Chondrocyte (in vitro differentiated cells): ENCODE results near the gene FBXO17. TPM values are rescaled to one million over a fixed set of nuclear protein-coding genes. Genes with fewer than 3 reads are reported as not detected.

Experiments
- DNase-seq: peaks from one replicate; pipeline ENCODE4 v3.0.0; 2021; ENCODE audit warnings: mixed read lengths, low spot score
- H3K27ac Mint-ChIP-seq: one replicate; pipeline ENCODE4 v1.8.0; 2021; ENCODE audit warnings: mild to moderate bottlenecking, moderate library complexity, mixed read lengths; ENCODE audit not compliant: unreplicated experiment
- H3K27me3 Mint-ChIP-seq: 2 replicates; pipeline ENCODE4 v1.8.0; 2021; ENCODE audit warnings: low read depth, mixed read lengths
- H3K36me3 Mint-ChIP-seq: 2 replicates; pipeline ENCODE4 v1.8.0; 2021; ENCODE audit warnings: low read depth, mixed read lengths
- H3K4me1 Mint-ChIP-seq: 2 replicates; pipeline ENCODE4 v1.8.0; 2021; ENCODE audit warnings: low read depth, mild to moderate bottlenecking, mixed read lengths
- H3K4me3 Mint-ChIP-seq: one replicate; pipeline ENCODE4 v1.8.0; 2021; ENCODE audit warnings: mild to moderate bottlenecking, moderate library complexity, mixed read lengths; ENCODE audit not compliant: unreplicated experiment
- H3K9me3 Mint-ChIP-seq: 2 replicates; pipeline ENCODE4 v1.8.0; 2021; ENCODE audit warnings: low read depth, mixed read lengths
- long read RNA-seq: library from polyadenylated mRNA; stranded (forward); transcript quantifications from one replicate; pipeline ENCODE4 v2.0.0, GENCODE V29; 2021
- total RNA-seq: library from RNA; stranded (reverse); gene quantifications from 3 replicates; pipeline ENCODE4 v1.2.1, GENCODE V29; 2021
- TF ChIP-seq, protein P1 (sequence below): fragments of 200-600 bp; sonication (generic); IDR thresholded peaks from 2 replicates; pipeline ENCODE4 v1.5.0; 2021; ENCODE audit warnings: antibody characterized with exemption, mild to moderate bottlenecking, moderate library complexity

The FBXO17 gene, protein sequence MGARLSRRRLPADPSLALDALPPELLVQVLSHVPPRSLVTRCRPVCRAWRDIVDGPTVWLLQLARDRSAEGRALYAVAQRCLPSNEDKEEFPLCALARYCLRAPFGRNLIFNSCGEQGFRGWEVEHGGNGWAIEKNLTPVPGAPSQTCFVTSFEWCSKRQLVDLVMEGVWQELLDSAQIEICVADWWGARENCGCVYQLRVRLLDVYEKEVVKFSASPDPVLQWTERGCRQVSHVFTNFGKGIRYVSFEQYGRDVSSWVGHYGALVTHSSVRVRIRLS
- total RNA-seq: 40.2 to 44.9 TPM (median 40.6 TPM) in 3 replicates
- long read RNA-seq, transcript FBXO17-201 (6 exons, 2,386 nt): major isoform, 40 of 67 reads
- long read RNA-seq, partial matches to known transcripts: 17 of 67 reads
- long read RNA-seq, other reads (novel, unspliced or antisense): 7 of 67 reads

DNA sequence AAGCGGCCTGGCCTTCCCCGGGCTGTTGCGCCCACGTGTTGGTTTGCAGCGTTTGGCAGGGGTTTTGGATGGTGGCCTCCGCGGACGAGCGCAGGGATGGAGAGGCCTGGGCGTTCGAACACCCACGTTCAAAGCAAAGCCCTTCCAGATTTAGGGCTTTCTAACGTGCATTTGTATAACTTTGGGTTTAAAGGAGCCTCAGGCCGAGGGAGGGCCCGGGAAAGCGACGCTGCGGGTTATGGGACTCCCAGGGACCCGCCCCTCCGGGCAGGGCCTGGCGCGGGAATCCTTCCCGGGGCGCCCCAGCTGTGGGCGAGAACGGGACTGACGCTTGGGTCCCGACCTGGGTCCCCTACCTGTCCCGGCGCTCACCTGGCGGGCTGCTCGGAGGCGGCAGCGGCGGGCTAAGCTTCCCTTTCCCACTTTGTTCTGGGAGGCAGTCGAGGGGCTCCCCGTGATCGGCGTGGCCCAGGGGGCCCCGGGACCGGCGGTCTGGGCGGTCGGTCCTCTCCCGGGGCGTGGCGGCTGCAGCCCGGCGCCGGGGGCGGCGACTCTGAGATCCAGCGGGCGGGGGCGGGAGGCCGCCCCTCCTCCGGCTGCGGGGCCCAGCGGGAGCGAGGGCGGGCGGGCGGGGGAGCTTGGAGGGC lies at the start of gene FBXO17:
Gene FBXO17 (minus strand): TSS at position 529 of the 647 bp plus-strand sequence. CDS start 25,423 bp downstream, outside the sequence.
- H3K36me3 Mint-ChIP-seq: peaks cover 4% of the 10 kb centered on the region
- peaks cover 22% of the 10 kb centered on the region for H3K4me1 Mint-ChIP-seq
- TF ChIP-seq, protein P1, sequence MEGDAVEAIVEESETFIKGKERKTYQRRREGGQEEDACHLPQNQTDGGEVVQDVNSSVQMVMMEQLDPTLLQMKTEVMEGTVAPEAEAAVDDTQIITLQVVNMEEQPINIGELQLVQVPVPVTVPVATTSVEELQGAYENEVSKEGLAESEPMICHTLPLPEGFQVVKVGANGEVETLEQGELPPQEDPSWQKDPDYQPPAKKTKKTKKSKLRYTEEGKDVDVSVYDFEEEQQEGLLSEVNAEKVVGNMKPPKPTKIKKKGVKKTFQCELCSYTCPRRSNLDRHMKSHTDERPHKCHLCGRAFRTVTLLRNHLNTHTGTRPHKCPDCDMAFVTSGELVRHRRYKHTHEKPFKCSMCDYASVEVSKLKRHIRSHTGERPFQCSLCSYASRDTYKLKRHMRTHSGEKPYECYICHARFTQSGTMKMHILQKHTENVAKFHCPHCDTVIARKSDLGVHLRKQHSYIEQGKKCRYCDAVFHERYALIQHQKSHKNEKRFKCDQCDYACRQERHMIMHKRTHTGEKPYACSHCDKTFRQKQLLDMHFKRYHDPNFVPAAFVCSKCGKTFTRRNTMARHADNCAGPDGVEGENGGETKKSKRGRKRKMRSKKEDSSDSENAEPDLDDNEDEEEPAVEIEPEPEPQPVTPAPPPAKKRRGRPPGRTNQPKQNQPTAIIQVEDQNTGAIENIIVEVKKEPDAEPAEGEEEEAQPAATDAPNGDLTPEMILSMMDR: no peak
- peak within 1 kb of the TSS; percentile 90 for H3K4me3 Mint-ChIP-seq
- H3K27me3 Mint-ChIP-seq: no peaks in the 10 kb centered on the region
- no peak for DNase-seq
- H3K27ac Mint-ChIP-seq: peak within 1 kb of the TSS; percentile 99
- no peaks in the 10 kb centered on the region for H3K9me3 Mint-ChIP-seq

DNA sequence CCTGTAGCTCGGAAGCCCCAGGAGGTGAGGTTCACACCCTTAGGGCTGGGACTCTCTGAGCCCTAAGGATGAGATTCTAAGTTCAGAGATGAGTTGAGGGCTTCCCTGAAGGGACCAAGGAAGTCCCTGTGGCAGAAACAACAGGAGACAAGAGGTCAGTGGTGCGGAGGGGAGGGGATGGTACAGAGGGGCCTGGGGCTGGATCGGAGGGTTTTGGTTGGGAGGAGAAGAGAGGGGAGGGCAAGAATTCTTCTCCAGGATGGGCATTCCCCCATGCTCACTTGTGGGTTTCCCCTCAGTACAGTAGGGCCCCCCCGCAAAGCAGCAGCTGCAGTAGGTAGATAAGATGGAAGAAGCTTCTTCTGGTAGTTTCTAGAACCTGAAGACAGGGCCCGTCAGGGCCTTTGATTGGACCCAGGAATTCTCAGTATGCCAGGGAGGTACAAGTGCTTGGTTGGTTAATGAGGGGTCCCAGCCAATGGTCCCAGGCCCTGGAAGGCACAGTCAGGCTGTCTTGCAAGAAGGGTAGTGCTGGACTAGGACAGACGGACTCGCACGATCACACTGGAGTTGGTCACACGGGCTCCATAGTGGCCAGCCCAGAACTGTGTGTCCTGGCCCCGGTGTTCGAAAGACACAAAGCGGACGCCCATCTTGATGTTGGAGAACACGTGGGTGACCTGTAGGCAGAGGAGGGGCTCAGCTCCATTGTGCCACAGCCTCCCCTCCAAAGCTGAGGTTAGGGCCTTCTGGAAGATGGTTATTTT lies 49.5 kb upstream of the FBXO17 start:
- TF ChIP-seq, protein P1: no peak
- H3K9me3 Mint-ChIP-seq: no peaks in the 10 kb centered on the region
- H3K27ac Mint-ChIP-seq: no peak overlapping the region
- no peak for DNase-seq
- peaks cover 10% of the 10 kb centered on the region for H3K36me3 Mint-ChIP-seq
- H3K4me3 Mint-ChIP-seq: no peak overlapping the region
- H3K27me3 Mint-ChIP-seq: peaks cover 3% of the 10 kb centered on the region
- no peaks in the 10 kb centered on the region for H3K4me1 Mint-ChIP-seq

DNA sequence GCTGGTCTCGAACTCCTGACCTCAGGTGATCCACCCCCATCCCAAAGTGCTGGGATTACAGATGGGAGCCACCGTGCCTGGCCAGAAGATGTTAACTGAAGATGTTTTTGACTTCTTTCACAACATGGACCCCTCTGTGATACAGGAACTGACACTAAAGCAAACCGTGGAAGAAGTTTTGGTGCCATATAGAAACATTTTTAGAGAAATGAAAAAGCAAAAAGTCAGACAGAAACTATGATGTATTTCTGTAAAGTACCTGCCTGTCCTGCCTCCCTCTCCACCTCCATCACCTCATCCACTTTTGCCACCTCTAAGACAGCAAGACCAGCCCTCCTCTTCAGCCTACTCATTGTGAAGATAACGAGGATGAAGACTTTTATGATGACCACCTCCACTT lies 45.5 kb upstream of the FBXO17 start:
- H3K4me1 Mint-ChIP-seq: no peaks in the 10 kb centered on the region
- DNase-seq: no peak
- H3K9me3 Mint-ChIP-seq: no peaks in the 10 kb centered on the region
- peaks cover 3% of the 10 kb centered on the region for H3K36me3 Mint-ChIP-seq
- no peak overlapping the region for H3K27ac Mint-ChIP-seq
- peaks cover 12% of the 10 kb centered on the region for H3K27me3 Mint-ChIP-seq
- H3K4me3 Mint-ChIP-seq: no peak overlapping the region
- TF ChIP-seq, protein P1: no peak

DNA sequence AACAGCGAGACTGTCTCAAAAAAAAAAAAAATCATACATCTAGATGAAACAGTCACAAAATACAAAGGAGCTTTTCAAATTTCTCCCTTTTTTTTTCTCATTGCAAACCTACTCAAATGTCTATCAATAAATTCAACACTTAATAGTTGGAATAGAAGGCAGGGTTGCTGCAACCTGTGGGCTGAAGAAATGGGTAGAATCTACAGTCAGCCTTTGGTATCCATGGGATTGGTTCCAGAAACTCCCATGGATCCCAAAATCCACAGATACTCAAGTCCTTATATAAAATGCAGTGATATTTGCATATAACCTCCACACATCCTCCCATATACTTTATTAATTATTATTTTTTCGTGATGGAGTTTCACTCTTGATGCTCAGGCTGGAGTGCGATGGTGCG lies 42.1 kb upstream of the FBXO17 start:
- Mint-ChIP-seq H3K4me1 (no peaks in the 10 kb centered on the region), H3K36me3 (peaks cover 2% of the 10 kb centered on the region), H3K27me3 (peaks cover 12% of the 10 kb centered on the region), H3K27ac (no peak overlapping the region), H3K9me3 (no peaks in the 10 kb centered on the region), H3K4me3 (no peak overlapping the region)
- TF ChIP-seq, protein P1: no peak
- no peak for DNase-seq

DNA sequence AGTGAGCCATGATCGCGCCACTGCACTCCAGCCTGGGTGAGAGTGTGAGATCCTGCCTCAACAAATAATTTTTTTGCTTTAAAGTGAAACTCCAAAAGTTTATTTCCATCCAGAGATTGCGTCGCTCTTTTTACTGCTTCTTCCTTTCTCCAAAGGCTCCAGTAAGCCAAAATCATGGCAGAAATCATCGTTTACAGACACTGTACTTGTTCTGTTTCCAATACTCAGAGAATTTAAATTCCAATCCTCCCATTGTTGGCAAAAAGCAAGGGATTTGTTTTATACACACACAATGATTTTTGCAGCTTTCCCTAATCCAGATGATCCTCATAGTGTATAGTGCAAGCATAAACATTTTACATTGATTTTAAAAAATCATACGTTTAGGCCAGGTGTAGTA lies 41.5 kb upstream of the FBXO17 start:
- Mint-ChIP-seq H3K27ac (no peak overlapping the region), H3K4me1 (no peaks in the 10 kb centered on the region), H3K27me3 (peaks cover 12% of the 10 kb centered on the region), H3K9me3 (no peaks in the 10 kb centered on the region), H3K4me3 (no peak overlapping the region), H3K36me3 (peaks cover 2% of the 10 kb centered on the region)
- TF ChIP-seq, protein P1: no peak
- DNase-seq: no peak
